Measurements from ENCODE around the gene AMBRA1.
A peak's percentile ranks its signal among the peaks of the same experiment; 100 is the strongest.

Gene AMBRA1

GRCh38 chr11:46362156-46363030, 231.4 kb downstream of the AMBRA1 start:
- no peak for DNase-seq

- peak; percentile 62 for DNase-seq
Measured at GRCh38 chr11:46361283-46362155, 232.3 kb downstream of the AMBRA1 start.

- no peak for DNase-seq
Measured at GRCh38 chr11:46360878-46361277, 232.9 kb downstream of the AMBRA1 start.

DNA sequence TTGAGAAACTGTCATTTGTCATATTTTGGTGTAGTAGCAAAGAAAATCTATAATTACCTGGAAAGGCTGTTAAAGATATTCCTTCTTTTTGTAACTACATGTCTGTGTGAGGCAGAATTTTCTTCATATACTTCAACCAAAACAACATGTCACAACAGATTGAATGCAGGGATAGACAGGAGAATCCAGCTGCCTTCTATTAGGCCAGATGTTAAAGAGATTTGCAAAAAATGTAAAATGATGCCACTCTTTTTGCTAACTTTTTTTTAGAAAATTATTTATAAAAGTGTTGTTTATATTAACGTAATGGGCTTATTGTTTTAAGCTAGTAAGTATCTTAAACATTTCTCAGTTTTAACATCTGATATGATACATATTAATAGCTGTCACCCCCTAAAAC, 233.9 kb downstream of the AMBRA1 start:
- DNase-seq = no peak

DNA sequence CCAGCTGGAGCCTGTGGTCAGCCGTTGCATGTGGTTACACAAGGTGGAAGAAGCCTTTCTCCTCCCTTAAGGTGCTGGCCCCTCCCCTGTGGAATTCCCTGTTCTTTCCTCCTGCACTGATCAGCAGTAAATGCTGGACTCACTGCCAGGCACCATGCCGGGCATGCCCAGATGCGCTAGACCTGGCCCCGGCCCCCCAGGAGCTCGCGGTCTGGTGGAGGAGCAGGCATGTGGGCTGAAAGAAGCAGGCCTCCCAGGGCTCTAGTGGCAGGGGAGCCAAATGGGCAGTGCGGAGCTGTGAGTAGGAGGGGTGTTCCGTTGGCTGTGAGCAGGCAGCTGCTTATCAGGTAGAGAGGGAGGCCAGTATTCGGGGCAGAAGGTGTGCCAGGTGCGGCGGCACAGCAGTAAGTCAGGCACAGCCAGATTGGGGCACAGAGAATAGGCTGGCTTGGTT, 236.3 kb downstream of the AMBRA1 start:
- no peak for DNase-seq

DNA sequence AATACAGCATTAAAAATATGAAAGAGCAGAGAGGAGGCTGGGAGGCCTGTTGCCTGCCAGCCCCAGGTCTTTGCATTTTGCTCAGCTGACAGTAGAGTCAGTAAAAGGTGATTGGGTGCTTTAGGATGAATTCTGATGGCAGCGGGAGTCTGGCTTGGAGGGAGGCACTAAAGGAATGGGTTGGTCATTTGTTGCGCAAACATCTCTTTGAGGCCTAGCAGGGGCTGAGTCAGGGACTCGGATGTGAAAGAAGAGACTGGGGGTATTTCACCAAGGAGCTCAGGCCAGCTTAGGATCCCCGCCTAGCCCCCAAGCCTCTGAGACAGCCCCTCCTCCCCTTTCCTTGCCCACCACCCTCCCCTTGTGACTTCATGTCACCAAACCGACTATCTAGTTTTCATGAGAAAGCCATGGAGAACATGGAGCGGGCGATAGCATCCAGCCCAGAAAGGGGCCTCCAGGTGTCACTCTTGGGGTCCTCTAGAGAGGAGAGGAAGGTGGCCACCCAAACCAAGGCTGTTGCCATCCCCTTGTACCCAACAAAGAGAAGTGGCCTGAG, 236.8 kb downstream of the AMBRA1 start:
- no peak for DNase-seq

GRCh38 chr11:46353698-46354097, 240.1 kb downstream of the AMBRA1 start:
- DNase-seq = no peak

- DNase-seq = peak; percentile 79
Measured at GRCh38 chr11:46352063-46352841, 241.6 kb downstream of the AMBRA1 start.

DNA sequence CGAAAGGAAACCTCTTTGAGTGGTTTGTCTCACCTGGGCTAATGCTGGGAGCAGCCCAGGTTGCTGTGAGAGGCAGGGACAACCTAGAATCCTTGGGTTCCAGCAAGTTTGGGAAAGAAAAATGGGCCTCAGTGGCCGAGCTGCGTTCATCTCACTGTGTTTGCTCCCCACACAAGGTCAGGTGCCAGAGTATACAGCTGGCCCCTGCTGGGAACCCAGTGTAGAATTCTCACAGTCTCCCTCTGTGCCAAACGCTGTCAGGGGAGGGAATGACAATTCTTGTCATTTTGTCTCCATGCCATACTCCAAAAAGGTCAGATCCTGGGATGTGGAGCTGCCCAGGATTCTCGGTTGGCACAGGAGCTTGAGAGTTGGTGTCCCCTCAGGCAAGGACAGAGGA, 242.2 kb downstream of the AMBRA1 start:
- DNase-seq = no peak

DNA sequence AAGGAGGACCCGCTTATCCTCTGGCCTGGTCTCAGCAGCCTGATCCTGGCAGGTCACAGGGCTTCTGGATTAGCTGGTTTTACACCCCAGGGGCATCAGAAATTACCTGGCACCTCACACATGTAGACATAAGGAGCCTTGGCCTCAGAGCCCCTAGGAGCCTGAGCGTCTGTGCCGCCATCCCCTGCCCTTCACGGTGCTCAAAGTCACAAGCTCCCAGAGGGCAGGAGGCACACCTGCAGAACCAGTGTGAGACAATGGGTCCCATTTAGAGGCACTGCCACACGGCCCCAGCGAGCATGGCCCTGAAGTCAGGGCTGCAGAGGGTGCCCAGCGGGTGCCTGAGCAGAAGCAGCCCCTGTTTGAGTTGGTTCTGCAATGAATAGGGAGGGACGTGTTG, 242.7 kb downstream of the AMBRA1 start:
- DNase-seq = no peak

DNA sequence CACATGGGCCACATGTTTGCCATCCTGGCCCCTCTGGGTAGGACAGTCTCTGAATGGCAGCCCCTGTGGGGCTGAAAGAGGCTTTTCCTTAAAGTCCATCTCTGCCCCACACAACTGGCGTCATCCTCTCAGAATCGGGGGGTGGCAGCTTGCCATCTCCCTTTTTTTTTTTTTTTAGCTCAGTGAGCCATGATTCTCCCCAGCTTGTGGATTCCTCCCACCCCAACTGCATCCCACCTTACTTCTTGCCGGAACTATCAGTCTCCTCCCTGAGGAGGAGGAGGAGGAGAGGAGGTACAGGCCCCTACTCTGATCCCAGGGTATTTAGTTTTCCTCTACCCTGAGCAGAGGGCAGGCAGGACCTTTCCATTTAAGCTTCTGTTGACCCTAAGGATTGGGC, 243.1 kb downstream of the AMBRA1 start:
- DNase-seq = no peak

- peak; percentile 57 for DNase-seq
Measured at GRCh38 chr11:46348566-46349401, 245.0 kb downstream of the AMBRA1 start.

GRCh38 chr11:46347637-46348311, 246.0 kb downstream of the AMBRA1 start:
- DNase-seq = no peak

DNA sequence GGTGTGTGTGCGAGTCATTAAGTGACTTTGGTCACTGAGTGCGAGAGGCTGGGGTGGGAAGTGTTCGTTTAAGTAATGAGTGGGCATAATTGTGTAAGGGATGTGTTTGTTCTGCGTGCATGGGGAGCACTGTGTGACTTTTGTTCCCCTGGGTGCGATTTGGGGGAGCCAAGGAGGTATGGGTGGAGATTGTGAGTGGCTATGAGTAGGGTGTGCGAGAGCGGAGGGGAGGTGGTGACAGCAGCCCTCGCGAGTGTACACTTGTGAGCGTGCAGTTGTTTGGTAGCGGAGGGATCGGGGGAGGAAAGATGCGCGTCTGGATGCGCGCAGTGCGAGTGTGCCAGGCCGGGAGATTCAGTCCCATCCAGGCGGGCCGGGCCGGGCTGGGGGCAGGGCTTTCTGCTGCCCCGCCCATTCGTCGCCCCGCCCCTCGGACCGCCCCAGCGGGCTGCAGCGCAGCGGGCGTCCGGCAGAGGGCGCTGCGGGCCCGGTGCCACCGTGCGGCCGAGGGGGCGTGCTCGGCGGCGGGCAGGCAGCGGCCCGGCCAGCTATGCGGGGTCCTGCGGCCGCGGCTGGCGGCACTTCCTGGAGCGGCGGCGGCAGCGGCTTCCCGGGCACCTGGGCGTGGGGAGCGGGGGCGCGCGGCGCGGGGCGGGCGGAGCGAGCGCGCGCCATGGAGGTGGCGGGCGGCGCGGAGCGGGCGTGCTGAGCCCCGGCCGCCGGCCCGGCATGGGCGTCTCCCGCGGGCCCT, 246.8 kb downstream of the AMBRA1 start, which contains the start of gene DGKZ:
TSS of gene DGKZ (plus strand) at position 578 of the 751 bp plus-strand sequence. CDS start 197 bp downstream, outside the sequence.
- DNase-seq = peak; percentile 95

Measured in central memory CD4-positive, alpha-beta T cell (primary cell).